Sigmoid colon (tissue), 7 donors: ENCODE data around the gene BET1L. TPM values are rescaled to one million over a fixed set of nuclear protein-coding genes. Genes with fewer than 3 reads are reported as not detected.

ENCODE experiments used
- DNase-seq: peaks from one replicate; pipeline ENCODE4 v3.0.0-alpha.2; 2019
- H3K27ac ChIP-seq, 4 donors: fragments of 200-600 bp; sonication (generic); one replicate each; pipeline ENCODE4 v1.5.1; 2016 to 2019; ENCODE audit warnings: mild to moderate bottlenecking in 1 of 4
- H3K27me3 ChIP-seq, 3 donors: fragments of 200-600 bp; sonication (generic); one replicate each; pipeline ENCODE4 v1.5.1; 2019; ENCODE audit warnings: mild to moderate bottlenecking in 1 of 3
- H3K36me3 ChIP-seq, 4 donors: fragments of 200-600 bp; sonication (generic); one replicate each; pipeline ENCODE4 v1.5.1; 2016 to 2019
- H3K4me1 ChIP-seq, 4 donors: fragments of 200-600 bp; sonication (generic); one replicate each; pipeline ENCODE4 v1.5.1; 2017 to 2019
- H3K4me3 ChIP-seq, 4 donors: fragments of 200-600 bp; sonication (generic); one replicate each; pipeline ENCODE4 v1.5.1; 2017 to 2019; ENCODE audit warnings: mild to moderate bottlenecking in 2 of 4, moderate library complexity in 1 of 4
- H3K9me3 ChIP-seq, 4 donors: fragments of 200-600 bp in 3 of 4; sonication (generic) in 3 of 4; one replicate each; pipeline versions ENCODE4 v1.5.1 to v1.6.1; 2013 to 2019
- EP300 ChIP-seq, 4 donors: sonication (generic); formaldehyde crosslinking; IDR thresholded peaks; one replicate each; pipeline ENCODE4 v1.6.1; 2017; ENCODE audit warnings: antibody characterized with exemption in 4 of 4
- POLR2A ChIP-seq, 2 donors: fragments of 450-650 bp; IDR thresholded peaks; one replicate each; pipeline ENCODE4 v1.6.1; 2016; ENCODE audit warnings: antibody characterized with exemption in 2 of 2, mild to moderate bottlenecking in 2 of 2, moderate library complexity in 2 of 2
- POLR2AphosphoS5 ChIP-seq, 4 donors: sonication (generic); formaldehyde crosslinking; IDR thresholded peaks; one replicate each; pipeline ENCODE4 v1.6.1; 2017; ENCODE audit warnings: antibody characterized with exemption in 4 of 4
- WGBS, 2 donors: extraction: QIAGEN DNeasy Blood & Tissue Kit; methylation state at CpG; one replicate each; pipeline ENCODE4 v1.1.7; 2013; 5-methylcytosine and 5-hydroxymethylcytosine counted together
- intact Hi-C: fragments of 100-400 bp; cut with DNase I; formaldehyde crosslinking; loops from one replicate; pipeline ENCODE4 v1.15.1; 2023
- polyA plus RNA-seq, 3 donors: library from polyadenylated mRNA; stranded (reverse); fragments of 200-250 nt; gene quantifications; one replicate each; pipeline ENCODE4 v1.2.3, GENCODE V29; 2013
- total RNA-seq, 4 donors: library from RNA; depleted of rRNA; stranded (reverse); fragments of >200 nt; gene quantifications; one replicate each; pipeline ENCODE4 v1.1.0, GENCODE V29; 2016
- TF ChIP-seq, protein P1 (sequence below), 4 experiments: fragments of 450-650 bp in 3 of 4; fragments of 200-600 bp in 1 of 4; IDR thresholded peaks; one replicate each; pipeline ENCODE4 v1.5.1; 2016 to 2019; ENCODE audit warnings: antibody characterized with exemption in 4 of 4, mild to moderate bottlenecking in 3 of 4, moderate library complexity in 2 of 4
- donor health status: healthy with polysubstance abuse.
- donor health status: Bipolar disorder and iron deficiency.
- donor health status: healthy.

BET1L gene
- total and polyA plus RNA-seq, 7 donors = 22.8 to 48.1 (median 29.6) TPM

DNA sequence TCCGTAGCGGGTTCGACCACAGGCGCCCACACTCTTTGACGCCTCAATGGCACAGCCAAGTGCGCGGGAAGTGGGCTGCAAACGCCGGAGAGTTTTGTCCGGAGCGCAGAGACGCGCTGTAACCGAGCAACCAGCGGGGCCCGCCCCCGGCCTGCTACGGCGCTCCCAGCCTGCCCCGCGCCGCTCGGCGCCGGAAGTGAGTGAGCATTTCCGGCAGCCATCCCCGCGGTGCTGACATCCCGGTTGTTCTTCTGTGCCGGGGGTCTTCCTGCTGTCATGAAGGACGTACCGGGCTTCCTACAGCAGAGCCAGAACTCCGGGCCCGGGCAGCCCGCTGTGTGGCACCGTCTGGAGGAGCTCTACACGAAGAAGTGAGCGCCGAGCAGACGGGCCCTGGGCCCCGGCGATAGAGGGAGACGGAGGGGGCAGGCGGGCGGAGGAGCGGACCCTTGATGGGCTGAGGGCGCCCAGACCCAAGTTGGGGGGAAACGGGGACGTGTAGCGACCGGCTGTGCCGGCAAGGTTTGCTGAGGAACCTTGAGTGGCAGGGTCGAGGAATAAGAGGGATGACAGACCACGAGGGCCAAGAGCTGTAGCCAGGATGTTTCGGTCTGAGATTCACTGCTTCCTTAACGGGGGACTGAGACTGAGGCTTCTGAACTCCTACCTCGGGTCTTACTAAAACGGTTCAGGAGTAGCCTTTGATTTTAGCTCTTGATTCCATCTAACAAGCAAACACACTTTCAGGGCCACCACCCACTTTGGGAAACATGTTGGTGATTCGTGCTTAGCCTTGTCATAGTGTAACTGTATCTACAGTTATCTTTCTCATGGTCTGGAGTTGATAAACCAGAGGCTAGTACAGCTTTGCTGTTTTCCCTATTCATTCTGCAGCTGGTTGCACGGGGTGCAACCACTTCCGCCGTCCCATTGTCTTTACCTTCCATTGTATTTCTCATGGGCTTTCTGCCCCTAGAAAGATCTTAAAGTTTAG lies 29.9 kb upstream of the BET1L start, which contains the start of gene PSMD13:
PSMD13 (plus strand) TSS at position 203 of the 994 bp plus-strand sequence; CDS start at position 277, 74 bp downstream.
- H3K9me3 ChIP-seq = no peaks in the 10 kb centered on the region
- peaks cover 0 to 36% (median 2%) of the 10 kb centered on the region in 4 donors for H3K36me3 ChIP-seq
- H3K4me3 ChIP-seq = peak within 1 kb of the TSS; percentile 83 to 96 (median 87)
- no peaks in the 10 kb centered on the region for H3K27me3 ChIP-seq
- H3K4me1 ChIP-seq = peaks cover 0 to 30% (median 25%) of the 10 kb centered on the region in 4 donors
- TF ChIP-seq POLR2A (IDR thresholded peaks at IDR 0.05) = peak; percentile 6 to 32
- peak; percentile 37 to 80 (median 76) for TF ChIP-seq POLR2AphosphoS5 (IDR thresholded peaks at IDR 0.05)
- TF ChIP-seq EP300 (IDR thresholded peaks at IDR 0.05) = no peak
- TF ChIP-seq, protein P1, sequence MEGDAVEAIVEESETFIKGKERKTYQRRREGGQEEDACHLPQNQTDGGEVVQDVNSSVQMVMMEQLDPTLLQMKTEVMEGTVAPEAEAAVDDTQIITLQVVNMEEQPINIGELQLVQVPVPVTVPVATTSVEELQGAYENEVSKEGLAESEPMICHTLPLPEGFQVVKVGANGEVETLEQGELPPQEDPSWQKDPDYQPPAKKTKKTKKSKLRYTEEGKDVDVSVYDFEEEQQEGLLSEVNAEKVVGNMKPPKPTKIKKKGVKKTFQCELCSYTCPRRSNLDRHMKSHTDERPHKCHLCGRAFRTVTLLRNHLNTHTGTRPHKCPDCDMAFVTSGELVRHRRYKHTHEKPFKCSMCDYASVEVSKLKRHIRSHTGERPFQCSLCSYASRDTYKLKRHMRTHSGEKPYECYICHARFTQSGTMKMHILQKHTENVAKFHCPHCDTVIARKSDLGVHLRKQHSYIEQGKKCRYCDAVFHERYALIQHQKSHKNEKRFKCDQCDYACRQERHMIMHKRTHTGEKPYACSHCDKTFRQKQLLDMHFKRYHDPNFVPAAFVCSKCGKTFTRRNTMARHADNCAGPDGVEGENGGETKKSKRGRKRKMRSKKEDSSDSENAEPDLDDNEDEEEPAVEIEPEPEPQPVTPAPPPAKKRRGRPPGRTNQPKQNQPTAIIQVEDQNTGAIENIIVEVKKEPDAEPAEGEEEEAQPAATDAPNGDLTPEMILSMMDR (IDR thresholded peaks at IDR 0.05) = peak in 1 of 4 experiments; percentile 8
- intact Hi-C loops = loop anchor here (1.0 to 10.0 kb wide), 4 partner anchors 30 to 298 kb away; partner anchors contain the start of genes BET1L, HRAS, IFITM2 and LRRC56
- DNase-seq = peak; percentile 90
- WGBS, 2 donors = 1% methylated on average over 62 of the region's 62 CpGs
- H3K27ac ChIP-seq = peak within 1 kb of the TSS; percentile 94 to 99 (median 95)

DNA sequence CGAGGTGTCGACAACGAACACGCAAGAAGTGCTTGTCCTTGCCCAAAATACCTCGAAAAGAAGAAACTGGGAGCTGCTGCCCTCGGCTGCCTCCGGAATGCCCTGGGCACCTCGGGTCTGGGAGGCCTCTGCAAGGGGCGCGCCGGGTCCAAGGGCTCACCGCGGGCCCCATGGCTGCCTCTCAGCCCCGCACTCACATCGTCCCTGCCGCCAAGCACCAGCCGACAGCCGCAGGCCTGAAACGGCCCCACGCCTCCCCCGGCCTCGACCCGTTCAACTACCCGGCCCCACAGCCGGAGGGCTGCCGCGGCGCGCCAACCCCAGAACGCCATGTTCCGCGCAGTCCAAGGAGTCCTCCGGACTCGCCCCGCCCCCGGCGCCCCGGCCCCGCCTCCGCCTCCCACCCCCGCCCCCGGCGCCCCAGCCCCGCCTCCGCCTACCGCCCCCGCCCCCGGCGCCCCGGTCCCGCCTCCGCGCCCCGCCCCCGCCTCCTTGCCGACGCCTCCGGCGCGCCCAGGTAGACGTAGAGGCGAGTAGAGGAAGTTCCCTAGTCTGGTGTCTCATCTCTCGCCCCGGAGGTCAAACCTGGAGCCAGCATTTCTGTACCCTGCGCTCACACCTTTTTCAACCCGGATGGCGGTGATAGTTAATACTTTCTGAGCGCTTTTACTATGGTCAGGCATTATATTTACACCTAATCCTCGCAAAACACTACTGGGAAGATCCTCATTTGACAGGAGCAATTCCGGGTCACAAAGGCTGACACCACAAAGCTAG lies 29.0 kb upstream of the BET1L start, which contains the start of gene SIRT3:
SIRT3 (minus strand) TSS at position 346 of the 777 bp plus-strand sequence; CDS start at position 332, 14 bp downstream.
- intact Hi-C loops = loop anchor here (1.0 to 10.0 kb wide), 4 partner anchors 29 to 299 kb away; partner anchors contain the start of genes BET1L, HRAS, IFITM2 and LRRC56

DNA sequence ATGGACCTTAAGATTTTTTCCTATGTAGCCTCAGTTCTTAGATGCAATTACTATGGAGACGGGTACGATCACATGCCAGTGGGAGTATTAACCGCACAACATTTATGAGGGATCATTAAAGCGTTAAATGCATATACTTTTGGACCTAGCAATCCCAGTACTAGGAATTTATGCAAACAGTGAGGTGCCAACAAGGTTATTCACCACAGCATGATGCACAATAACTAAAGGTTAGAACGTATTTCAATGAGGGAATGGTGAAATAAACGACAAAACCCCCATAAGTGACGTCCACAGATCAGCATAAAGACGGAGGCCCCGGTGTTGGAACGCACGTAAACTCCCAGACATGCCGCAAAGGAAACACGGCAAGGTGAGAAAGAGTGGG lies 28.4 kb upstream of the BET1L start:
- no peak for TF ChIP-seq EP300 (IDR thresholded peaks at IDR 0.05)
- TF ChIP-seq POLR2A (IDR thresholded peaks at IDR 0.05) = no peak
- TF ChIP-seq POLR2AphosphoS5 (IDR thresholded peaks at IDR 0.05) = no peak
- TF ChIP-seq, protein P1 (IDR thresholded peaks at IDR 0.05) = no peak
- intact Hi-C loops = loop anchor here (5.0 to 10.0 kb wide), 2 partner anchors 72 to 299 kb away; partner anchors contain the start of genes HRAS, IFITM2 and LRRC56
- H3K9me3 ChIP-seq = no peaks in the 10 kb centered on the region
- DNase-seq = peak; percentile 2
- no peaks in the 10 kb centered on the region for H3K27me3 ChIP-seq
- H3K4me1 ChIP-seq = peaks cover 0 to 30% (median 25%) of the 10 kb centered on the region in 4 donors
- H3K27ac ChIP-seq = peak overlapping the region; percentile 94 to 99 (median 95)
- WGBS, 2 donors = 1 to 5% methylated on average over 13 of the region's 13 CpGs
- peak overlapping the region; percentile 83 to 96 (median 87) for H3K4me3 ChIP-seq
- H3K36me3 ChIP-seq = peaks cover 0 to 30% (median 0%) of the 10 kb centered on the region in 4 donors

More for the DNA sequence above, 29.0 kb upstream of the BET1L start, which contains the start of gene SIRT3:
- peak; percentile 92 for DNase-seq
- peaks cover 0 to 33% (median 2%) of the 10 kb centered on the region in 4 donors for H3K36me3 ChIP-seq
- H3K9me3 ChIP-seq = no peaks in the 10 kb centered on the region
- peak within 1 kb of the TSS; percentile 94 to 99 (median 95) for H3K27ac ChIP-seq
- peak within 1 kb of the TSS; percentile 83 to 96 (median 87) for H3K4me3 ChIP-seq
- TF ChIP-seq, protein P1 (IDR thresholded peaks at IDR 0.05) = peak in 2 of 4 experiments; percentile 37 to 41
- TF ChIP-seq POLR2A (IDR thresholded peaks at IDR 0.05) (peak in 1 of 2 donors; percentile 32), EP300 (IDR thresholded peaks at IDR 0.05) (no peak), POLR2AphosphoS5 (IDR thresholded peaks at IDR 0.05) (peak; percentile 9 to 80 (median 56))
- H3K27me3 ChIP-seq = no peaks in the 10 kb centered on the region
- WGBS, 2 donors = 1% methylated on average over 70 of the region's 70 CpGs
- peaks cover 0 to 30% (median 25%) of the 10 kb centered on the region in 4 donors for H3K4me1 ChIP-seq

DNA sequence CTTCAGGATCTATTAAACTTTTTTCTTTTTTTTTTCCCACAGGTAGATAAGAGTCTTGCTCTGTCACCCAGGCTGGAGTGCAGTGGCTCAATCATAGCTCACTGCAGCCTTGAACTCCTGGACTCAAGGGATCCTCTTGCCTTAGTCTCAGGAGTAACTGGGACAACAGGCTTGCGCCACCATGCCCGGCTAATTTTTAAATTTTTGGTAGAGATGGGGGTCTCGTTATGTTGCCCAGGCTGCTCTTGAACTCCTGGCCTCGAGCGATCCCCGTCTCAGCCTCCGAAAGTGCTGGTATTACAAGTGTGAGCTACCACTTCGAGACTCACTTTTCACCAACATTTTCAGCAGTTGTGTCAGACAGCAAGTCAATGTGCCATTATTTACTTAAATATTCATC lies 28.0 kb upstream of the BET1L start:
- WGBS, 2 donors = 66 to 77% methylated on average over 8 of the region's 8 CpGs
- TF ChIP-seq EP300 (IDR thresholded peaks at IDR 0.05) (no peak), POLR2A (IDR thresholded peaks at IDR 0.05) (no peak), POLR2AphosphoS5 (IDR thresholded peaks at IDR 0.05) (no peak)
- TF ChIP-seq, protein P1 (IDR thresholded peaks at IDR 0.05) = no peak
- intact Hi-C loops = loop anchor here (5.0 to 10.0 kb wide), 2 partner anchors 72 to 300 kb away; partner anchors contain the start of genes HRAS, IFITM2 and LRRC56
- Histone ChIP-seq H3K4me3 (peak overlapping the region; percentile 83 to 96 (median 87)), H3K27ac (peak overlapping the region; percentile 94 to 99 (median 95)), H3K9me3 (no peaks in the 10 kb centered on the region), H3K27me3 (no peaks in the 10 kb centered on the region), H3K4me1 (peaks cover 0 to 30% (median 25%) of the 10 kb centered on the region in 4 donors), H3K36me3 (peaks cover 0 to 26% (median 0%) of the 10 kb centered on the region in 4 donors)
- DNase-seq = peak; percentile 61
